ENCODE results near the gene BPIFB1. TPM values are rescaled to one million over a fixed set of nuclear protein-coding genes. Genes with fewer than 3 reads are reported as not detected.

The BPIFB1 gene
- total and polyA plus RNA-seq, 2 of the 13 experiments (the other 11 are each of a cell fraction or from before 2014, with no cell fraction given) = 0.82 to 4.4 TPM

DNA sequence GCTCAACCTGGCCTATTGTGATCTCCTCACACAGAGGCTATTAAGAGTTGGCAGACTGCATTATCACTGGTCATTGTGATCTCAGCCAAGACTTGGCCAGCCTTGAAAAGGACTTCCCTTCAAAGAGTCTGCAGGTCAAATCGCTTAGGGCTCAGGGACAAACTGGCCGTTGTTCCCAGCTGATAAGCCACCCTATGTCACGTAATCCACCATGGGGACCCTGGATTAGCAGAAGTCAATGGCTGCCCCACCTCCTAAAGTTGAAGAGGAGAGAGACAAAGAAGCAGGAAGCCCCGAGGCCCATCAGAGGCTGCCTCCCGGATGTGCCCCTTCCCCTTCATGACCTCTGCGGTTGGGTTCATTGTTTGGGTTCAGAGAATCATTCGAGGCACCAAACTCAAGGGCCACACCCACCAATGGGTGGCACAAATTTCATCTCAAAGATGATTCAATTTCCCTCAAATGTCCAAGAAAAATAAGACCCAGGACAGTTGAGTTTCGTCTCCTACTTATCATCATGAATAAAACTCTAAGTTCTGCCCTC, 56.6 kb downstream of the BPIFB1 start (continued):
- no peak for TF ChIP-seq PREB (CRISPR knock-in tag; IDR thresholded peaks at IDR 0.05)
- TF ChIP-seq ELF3 (CRISPR knock-in tag; IDR thresholded peaks at IDR 0.05) = peak; percentile 47; the same call in 1 of the 2 replicates

- no peak for DNase-seq (ENCODE audit: low spot score)
- Histone ChIP-seq H3K9ac (ENCODE audit: insufficient read depth, low read depth, low read length) (no peak overlapping the region), H3K4me3 (replicated peaks in 1 of 3; ENCODE audit: insufficient read depth in 1 of 3, low read depth in 2 of 3, low read length in 3 of 3) (no peak overlapping the region), H3K36me3 (replicated peaks in 1 of 2; ENCODE audit: control insufficient read depth in 1 of 2, insufficient read depth in 2 of 2, low read length in 2 of 2) (no peaks in the 10 kb centered on the region), H3K27ac (ENCODE audit: extremely low read length, insufficient read depth, low read length) (no peak overlapping the region), H3K4me1 (ENCODE audit: insufficient read depth, low read length) (peaks cover 66% of the 10 kb centered on the region), H4K20me1 (ENCODE audit: insufficient read depth, low read length) (no peaks in the 10 kb centered on the region), H3K79me2 (ENCODE audit: insufficient read depth, low read length) (no peaks in the 10 kb centered on the region), H3K27me3 (ENCODE audit: control insufficient read depth in 1 of 2, insufficient read depth in 2 of 2, low read length in 2 of 2) (no peaks in the 10 kb centered on the region), H2AFZ (ENCODE audit: low read length) (no peak overlapping the region), H3K9me3 (ENCODE audit: low read length) (no peaks in the 10 kb centered on the region), H3K4me2 (ENCODE audit: low read depth, low read length) (no peak overlapping the region)
- in situ Hi-C loops (cut with HindIII; ENCODE audit: extremely low pct_ligation_motif_present, low pct_unique_long_range_greater_than_20kb) = no loop called here
- POLR2A ChIA-PET = interaction anchor here (1.4 kb wide), 1 partner anchor 50 kb away, joined by 3 read pairs; no protein-coding TSS in a partner anchor
- WGBS (ENCODE audit: low lambda C conversion rate) = 73% methylated on average over 4 of the region's 4 CpGs
- FAIRE-seq = no peak
- no peak for ATAC-seq
- no TSS peak for BruUV-seq (replicated peaks)
- intact Hi-C loops (cut with micrococcal nuclease; ENCODE audit: unreplicated experiment) = no loop called here
- TF ChIP-seq KDM1A (CRISPR knock-in tag; IDR thresholded peaks at IDR 0.05) (0 out of 2 replicates have a peak, but pooled peaks have one; percentile 15), ZMYM3 (CRISPR knock-in tag; IDR thresholded peaks at IDR 0.05) (peak; percentile 54; the same call in 1 of the 2 replicates), ZNF101 (CRISPR knock-in tag; IDR thresholded peaks at IDR 0.05; ENCODE audit: borderline replicate concordance, low read depth) (no peak), CREB1 (IDR thresholded peaks at IDR 0.05) (no peak), CREB1 (CRISPR knock-in tag; IDR thresholded peaks at IDR 0.05) (no peak), ZFP36 (IDR thresholded peaks at IDR 0.05; ENCODE audit: borderline replicate concordance, low read depth, low read length, partially characterized antibody) (peak; percentile 84)
- CTCF ChIA-PET (ENCODE audit: low intra/inter-chr PET ratio, low total read pairs) = no interaction called here
Measured at GRCh38 chr20:33343521-33343920, 60.5 kb downstream of the BPIFB1 start.

Data from HepG2 (cell line).